GM21717 (cell line): Measurements from ENCODE around the gene CFAP100.
A peak's percentile ranks its signal among the peaks of the same experiment; 100 is the strongest.

Experiments
- ATAC-seq: cut with Tn5 transposase; IDR thresholded peaks from one replicate; pipeline ENCODE4 v1.9.1; 2021; ENCODE audit warnings: mild to moderate bottlenecking, moderate library complexity; ENCODE audit not compliant: unreplicated experiment

Gene CFAP100

GRCh38 chr3:126456766-126457388 is 62.2 kb downstream of the CFAP100 start:
- ATAC-seq = no peak

GRCh38 chr3:126459111-126459762 is 64.5 kb downstream of the CFAP100 start:
- no peak for ATAC-seq

- ATAC-seq = no peak
These were observed 65.0 kb downstream of the CFAP100 start for GRCh38 chr3:126459763-126460127.

- ATAC-seq = no peak
These were observed 65.7 kb downstream of the CFAP100 start for GRCh38 chr3:126460381-126460780.

- no peak for ATAC-seq
These were observed 66.9 kb downstream of the CFAP100 start for GRCh38 chr3:126461450-126462070.

GRCh38 chr3:126463521-126463920 is 68.8 kb downstream of the CFAP100 start:
- no peak for ATAC-seq

GRCh38 chr3:126464093-126464492 is 69.4 kb downstream of the CFAP100 start:
- no peak for ATAC-seq

GRCh38 chr3:126464494-126464893 is 69.8 kb downstream of the CFAP100 start:
- no peak for ATAC-seq

GRCh38 chr3:126464997-126465396 is 70.3 kb downstream of the CFAP100 start:
- ATAC-seq = no peak

GRCh38 chr3:126465928-126466544 is 71.3 kb downstream of the CFAP100 start:
- ATAC-seq = no peak

GRCh38 chr3:126466886-126467610 is 72.3 kb downstream of the CFAP100 start:
- ATAC-seq = no peak

- ATAC-seq = no peak
These were observed 72.9 kb downstream of the CFAP100 start for GRCh38 chr3:126467611-126467955.

- no peak for ATAC-seq
These were observed 73.6 kb downstream of the CFAP100 start for GRCh38 chr3:126468028-126468891.

- no peak for ATAC-seq
These were observed 74.8 kb downstream of the CFAP100 start for GRCh38 chr3:126469479-126469878.

GRCh38 chr3:126472277-126473006 is 77.7 kb downstream of the CFAP100 start:
- ATAC-seq = no peak

- ATAC-seq = no peak
These were observed 78.8 kb downstream of the CFAP100 start for GRCh38 chr3:126473292-126474168.

- ATAC-seq = peak; percentile 20
These were observed 80.0 kb downstream of the CFAP100 start for GRCh38 chr3:126474498-126475412.
